ENCODE results near the gene ZNF579. TPM values are rescaled to one million over a fixed set of nuclear protein-coding genes. Genes with fewer than 3 reads are reported as not detected.

ZNF579 gene
- total and polyA plus RNA-seq, 2 of the 8 experiments (the other 6 are each of a cell fraction or from before 2014, with no cell fraction given), result 10.0 to 18.9 TPM

DNA sequence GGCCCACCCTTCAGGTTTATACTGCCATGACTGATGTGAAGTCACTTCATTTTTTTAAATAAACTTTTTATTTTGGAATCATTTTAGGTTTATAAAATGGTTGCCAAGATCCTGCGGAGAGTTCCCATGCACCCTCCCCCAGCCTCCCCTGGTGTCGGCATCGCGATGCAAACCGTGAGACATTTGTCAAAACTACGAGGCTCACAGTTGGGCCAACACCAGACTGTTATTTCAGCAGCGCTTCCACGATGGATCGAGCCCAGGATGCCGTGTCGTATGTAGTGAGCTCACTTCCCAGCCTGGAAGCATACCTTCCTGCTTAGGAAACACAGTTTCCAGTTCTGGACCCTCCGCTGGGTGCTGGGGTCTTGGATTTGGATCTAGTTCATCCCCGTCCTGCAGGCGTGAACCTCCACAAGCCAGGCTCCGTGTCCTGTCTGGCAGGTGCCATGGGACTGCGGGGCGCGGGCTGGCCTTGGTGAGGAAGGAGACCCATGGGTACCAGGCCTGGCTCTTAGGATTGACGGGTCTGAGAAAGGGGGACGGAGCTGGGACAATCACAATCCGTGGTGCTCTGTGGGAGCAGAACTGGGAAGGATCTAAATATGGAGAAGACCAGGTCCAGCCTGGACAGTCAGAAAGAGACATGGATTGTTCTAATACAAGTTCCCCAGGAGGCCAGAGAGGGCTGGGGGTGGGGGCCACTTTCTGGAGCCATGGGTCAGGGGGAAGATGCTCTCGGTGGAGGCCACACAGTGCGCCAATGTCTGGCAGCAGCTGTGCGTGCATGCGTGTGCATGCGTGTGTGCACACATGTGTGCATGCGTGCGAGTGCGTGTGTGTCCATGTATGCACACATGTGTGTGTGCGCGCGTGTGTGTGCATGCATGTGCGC, 41.3 kb downstream of the ZNF579 start (continued):
- TF ChIP-seq KDM1A (IDR thresholded peaks at IDR 0.05; ENCODE audit: borderline replicate concordance, low read length) (no peak), SRF (IDR thresholded peaks at IDR 0.05; ENCODE audit: low read depth, low read length) (no peak)
- TF ChIP-seq, protein P1, sequence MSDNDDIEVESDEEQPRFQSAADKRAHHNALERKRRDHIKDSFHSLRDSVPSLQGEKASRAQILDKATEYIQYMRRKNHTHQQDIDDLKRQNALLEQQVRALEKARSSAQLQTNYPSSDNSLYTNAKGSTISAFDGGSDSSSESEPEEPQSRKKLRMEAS (IDR thresholded peaks at IDR 0.05), result no peak

Data from H1 (cell line).